ENCODE measurements around the gene NSMF.

Gene NSMF

GRCh38 chr9:137428841-137429545 lies 30.1 kb downstream of the NSMF start:
- no peak for DNase-seq (ENCODE audit: low read depth, low spot score)
- no peak overlapping the region for H3K4me3 ChIP-seq (ENCODE audit: low read depth, low read length)
- in situ Hi-C loops (cut with HindIII; ENCODE audit: low sequenced_read_pairs): no loop called here
- TF ChIP-seq CTCF (IDR thresholded peaks at IDR 0.05; ENCODE audit: low read depth, low read length): no peak

- no peak for DNase-seq (ENCODE audit: low read depth, low spot score)
- no peak overlapping the region for H3K4me3 ChIP-seq (ENCODE audit: low read depth, low read length)
- no peak for TF ChIP-seq CTCF (IDR thresholded peaks at IDR 0.05; ENCODE audit: low read depth, low read length)
- in situ Hi-C loops (cut with HindIII; ENCODE audit: low sequenced_read_pairs): no loop called here
Observed at GRCh38 chr9:137428311-137428630, 30.9 kb downstream of the NSMF start.

- TF ChIP-seq CTCF (IDR thresholded peaks at IDR 0.05; ENCODE audit: low read depth, low read length): no peak
- no peak for DNase-seq (ENCODE audit: low read depth, low spot score)
- H3K4me3 ChIP-seq (ENCODE audit: low read depth, low read length): no peak overlapping the region
- in situ Hi-C loops (cut with HindIII; ENCODE audit: low sequenced_read_pairs): no loop called here
Observed at GRCh38 chr9:137427454-137428310, 31.5 kb downstream of the NSMF start.

GRCh38 chr9:137426018-137426681 lies 33.0 kb downstream of the NSMF start:
- no peak overlapping the region for H3K4me3 ChIP-seq (ENCODE audit: low read depth, low read length)
- no peak for TF ChIP-seq CTCF (IDR thresholded peaks at IDR 0.05; ENCODE audit: low read depth, low read length)
- DNase-seq (ENCODE audit: low read depth, low spot score): no peak
- in situ Hi-C loops (cut with HindIII; ENCODE audit: low sequenced_read_pairs): no loop called here

GRCh38 chr9:137423514-137424291 lies 35.4 kb downstream of the NSMF start:
- TF ChIP-seq CTCF (IDR thresholded peaks at IDR 0.05; ENCODE audit: low read depth, low read length): no peak
- H3K4me3 ChIP-seq (ENCODE audit: low read depth, low read length): peak overlapping the region; percentile 20
- in situ Hi-C loops (cut with HindIII; ENCODE audit: low sequenced_read_pairs): no loop called here
- DNase-seq (ENCODE audit: low read depth, low spot score): no peak

All from astrocyte of the spinal cord (primary cell).